Right atrium auricular region (tissue), 2 donors: ENCODE measurements around the gene HSPB6. TPM values are rescaled to one million over a fixed set of nuclear protein-coding genes. Genes with fewer than 3 reads are reported as not detected.

Experiments used
- DNase-seq: peaks from one replicate; pipeline ENCODE4 v3.0.0-alpha.2; 2019; ENCODE audit warnings: low spot score
- H3K27ac ChIP-seq, 2 donors: fragments of 200-600 bp; sonication (generic); 1 replicate in 1 of 2; 2 replicates in 1 of 2; pipeline ENCODE4 v1.5.1; 2016 to 2019
- H3K27me3 ChIP-seq, 2 donors: fragments of 200-600 bp; sonication (generic); one replicate each; pipeline versions ENCODE4 v1.5.1 to v1.6.0; 2017 to 2019
- H3K36me3 ChIP-seq: fragments of 200-600 bp; sonication (generic); one replicate; pipeline ENCODE4 v1.5.1; 2016
- H3K4me1 ChIP-seq, 2 donors: fragments of 200-600 bp; sonication (generic); one replicate each; pipeline versions ENCODE4 v1.5.1 to v1.6.0; 2017 to 2019
- H3K4me3 ChIP-seq, 2 donors: fragments of 200-600 bp; sonication (generic); 1 replicate in 1 of 2; 2 replicates in 1 of 2; pipeline ENCODE4 v1.5.1; 2017 to 2019; ENCODE audit warnings: mild to moderate bottlenecking in 1 of 2, moderate library complexity in 1 of 2
- H3K9me3 ChIP-seq, 2 donors: fragments of 200-600 bp; sonication (generic); one replicate each; pipeline ENCODE4 v1.5.1; 2019
- CTCF ChIP-seq, 2 donors: fragments of 200-600 bp; sonication (generic); IDR thresholded peaks; one replicate each; pipeline ENCODE4 v1.5.1; 2019; ENCODE audit warnings: antibody characterized with exemption in 2 of 2
- total RNA-seq, 2 donors: library from RNA; depleted of rRNA; stranded (reverse); fragments of >200 nt; gene quantifications; one replicate each; pipeline ENCODE4 v1.1.0, GENCODE V29; 2016

HSPB6 gene
- total RNA-seq, 2 donors from 2014 or later, result 98.4 to 104 TPM

- Histone ChIP-seq H3K36me3 (peaks cover 76% of the 10 kb centered on the region), H3K27ac (no peak overlapping the region), H3K27me3 (no peaks in the 10 kb centered on the region), H3K9me3 (no peaks in the 10 kb centered on the region), H3K4me3 (no peak overlapping the region), H3K4me1 (peaks cover 0 to under 1% of the 10 kb centered on the region in 2 donors)
- no peak for TF ChIP-seq CTCF (IDR thresholded peaks at IDR 0.05)
- no peak for DNase-seq
These were observed 22.6 kb downstream of the HSPB6 start for GRCh38 chr19:35734273-35734672.

GRCh38 chr19:35733180-35734125, 23.4 kb downstream of the HSPB6 start:
- Histone ChIP-seq H3K27me3 (no peaks in the 10 kb centered on the region), H3K9me3 (no peaks in the 10 kb centered on the region), H3K27ac (no peak overlapping the region), H3K4me3 (no peak overlapping the region), H3K4me1 (no peaks in the 10 kb centered on the region), H3K36me3 (peaks cover 76% of the 10 kb centered on the region)
- no peak for TF ChIP-seq CTCF (IDR thresholded peaks at IDR 0.05)
- DNase-seq, result no peak

GRCh38 chr19:35732540-35733179, 24.2 kb downstream of the HSPB6 start:
- no peaks in the 10 kb centered on the region for H3K9me3 ChIP-seq
- DNase-seq, result no peak
- TF ChIP-seq CTCF (IDR thresholded peaks at IDR 0.05), result no peak
- no peak overlapping the region for H3K27ac ChIP-seq
- H3K4me3 ChIP-seq, result no peak overlapping the region
- H3K4me1 ChIP-seq, result no peaks in the 10 kb centered on the region
- H3K36me3 ChIP-seq, result peaks cover 76% of the 10 kb centered on the region
- H3K27me3 ChIP-seq, result no peaks in the 10 kb centered on the region

- Histone ChIP-seq H3K27me3 (no peaks in the 10 kb centered on the region), H3K9me3 (no peaks in the 10 kb centered on the region), H3K4me3 (no peak overlapping the region), H3K4me1 (no peaks in the 10 kb centered on the region), H3K36me3 (peaks cover 76% of the 10 kb centered on the region), H3K27ac (no peak overlapping the region)
- no peak for TF ChIP-seq CTCF (IDR thresholded peaks at IDR 0.05)
- no peak for DNase-seq
These were observed 24.9 kb downstream of the HSPB6 start for GRCh38 chr19:35731779-35732405.

- no peak for DNase-seq
- Histone ChIP-seq H3K4me3 (no peak overlapping the region), H3K36me3 (peaks cover 77% of the 10 kb centered on the region)
These were observed 25.5 kb downstream of the HSPB6 start for GRCh38 chr19:35731353-35731752.

More at GRCh38 chr19:35731353-35731752, 25.5 kb downstream of the HSPB6 start:
- Histone ChIP-seq H3K27me3 (no peaks in the 10 kb centered on the region), H3K4me1 (no peaks in the 10 kb centered on the region), H3K9me3 (no peaks in the 10 kb centered on the region), H3K27ac (no peak overlapping the region)
- no peak for TF ChIP-seq CTCF (IDR thresholded peaks at IDR 0.05)
